ENCODE results near the gene ASPSCR1. TPM values are rescaled to one million over a fixed set of nuclear protein-coding genes. Genes with fewer than 3 reads are reported as not detected.

Gene ASPSCR1
- total RNA-seq, 1 experiment from 2014 or later: 60.4 TPM

GRCh38 chr17:82048571-82048971 lies 71.1 kb downstream of the ASPSCR1 start (continued):
- no peak for TF ChIP-seq SP1 (CRISPR knock-in tag; conservative IDR thresholded peaks at IDR 0.05)
- TF ChIP-seq NFATC4 (CRISPR knock-in tag; IDR thresholded peaks at IDR 0.05): no peak

DNA sequence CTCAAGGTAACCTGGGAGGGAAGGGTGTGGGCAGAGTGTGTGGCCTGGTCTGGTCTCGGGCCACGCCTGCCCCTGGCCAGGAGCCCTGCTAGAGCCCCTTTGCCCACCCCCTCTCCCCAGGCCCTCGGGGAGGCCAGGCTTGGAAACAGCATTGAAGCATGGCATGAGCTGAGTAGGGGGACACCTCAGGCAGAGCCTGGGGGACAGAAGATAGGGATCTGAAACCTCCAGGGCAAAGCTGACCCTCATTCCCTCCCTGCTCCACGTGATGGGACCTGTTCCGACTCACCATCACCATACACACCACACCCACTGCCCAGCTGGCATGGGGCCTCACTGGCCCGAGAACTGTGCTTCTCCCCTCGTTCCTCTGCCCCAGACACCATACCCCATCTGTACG lies 71.7 kb downstream of the ASPSCR1 start:
- ATAC-seq (no peak), DNase-seq (ENCODE audit: low spot score) (no peak)
- Mint-ChIP-seq H3K4me3 (no peak overlapping the region), H3K27ac (no peak overlapping the region), H3K27me3 (ENCODE audit: low read depth) (no peaks in the 10 kb centered on the region), H3K9me3 (no peaks in the 10 kb centered on the region), H3K4me1 (peaks cover 4% of the 10 kb centered on the region), H3K36me3 (peaks cover 10% of the 10 kb centered on the region)
- TF ChIP-seq, protein P1, sequence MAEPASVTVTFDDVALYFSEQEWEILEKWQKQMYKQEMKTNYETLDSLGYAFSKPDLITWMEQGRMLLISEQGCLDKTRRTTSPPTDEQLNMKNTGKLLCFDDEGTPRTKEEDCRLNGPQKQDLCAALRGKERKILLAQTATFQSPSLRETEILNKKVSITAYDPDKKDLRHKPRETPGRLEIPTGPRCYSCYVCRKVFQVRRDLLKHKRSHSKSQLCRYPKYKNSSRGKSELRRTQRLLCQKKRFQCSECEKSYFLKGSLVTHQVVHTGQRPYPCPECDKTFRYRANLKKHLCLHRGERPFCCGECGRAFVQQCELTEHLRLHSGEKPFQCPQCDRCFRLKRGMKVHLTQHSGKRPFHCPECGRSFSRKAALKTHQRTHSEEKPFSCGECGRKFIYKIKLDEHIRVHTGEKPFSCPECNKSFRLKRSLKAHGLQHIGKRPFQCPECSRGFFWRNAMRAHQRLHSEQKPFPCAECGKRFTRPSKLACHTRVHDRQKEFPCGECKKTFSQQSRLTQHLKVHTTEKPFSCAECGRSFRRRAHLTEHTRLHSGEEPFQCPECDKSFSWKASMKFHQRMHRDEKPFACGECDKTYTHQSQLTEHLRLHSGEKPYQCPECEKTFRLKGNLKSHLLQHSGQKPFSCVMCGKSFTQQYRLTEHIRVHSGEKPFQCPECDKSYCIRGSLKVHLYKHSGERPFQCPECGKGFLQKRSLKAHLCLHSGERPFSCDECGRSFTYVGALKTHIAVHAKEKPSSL (CRISPR knock-in tag; conservative IDR thresholded peaks at IDR 0.05): no peak
- TF ChIP-seq ZNF317 (CRISPR knock-in tag; IDR thresholded peaks at IDR 0.05; ENCODE audit: borderline replicate concordance, low read depth): no peak
- no peak for TF ChIP-seq PRRX2 (CRISPR knock-in tag; IDR thresholded peaks at IDR 0.05)
- no peak for TF ChIP-seq RORB (CRISPR knock-in tag; IDR thresholded peaks at IDR 0.05)
- TF ChIP-seq GABPB1 (CRISPR knock-in tag; IDR thresholded peaks at IDR 0.05): no peak
- TF ChIP-seq, protein P2, sequence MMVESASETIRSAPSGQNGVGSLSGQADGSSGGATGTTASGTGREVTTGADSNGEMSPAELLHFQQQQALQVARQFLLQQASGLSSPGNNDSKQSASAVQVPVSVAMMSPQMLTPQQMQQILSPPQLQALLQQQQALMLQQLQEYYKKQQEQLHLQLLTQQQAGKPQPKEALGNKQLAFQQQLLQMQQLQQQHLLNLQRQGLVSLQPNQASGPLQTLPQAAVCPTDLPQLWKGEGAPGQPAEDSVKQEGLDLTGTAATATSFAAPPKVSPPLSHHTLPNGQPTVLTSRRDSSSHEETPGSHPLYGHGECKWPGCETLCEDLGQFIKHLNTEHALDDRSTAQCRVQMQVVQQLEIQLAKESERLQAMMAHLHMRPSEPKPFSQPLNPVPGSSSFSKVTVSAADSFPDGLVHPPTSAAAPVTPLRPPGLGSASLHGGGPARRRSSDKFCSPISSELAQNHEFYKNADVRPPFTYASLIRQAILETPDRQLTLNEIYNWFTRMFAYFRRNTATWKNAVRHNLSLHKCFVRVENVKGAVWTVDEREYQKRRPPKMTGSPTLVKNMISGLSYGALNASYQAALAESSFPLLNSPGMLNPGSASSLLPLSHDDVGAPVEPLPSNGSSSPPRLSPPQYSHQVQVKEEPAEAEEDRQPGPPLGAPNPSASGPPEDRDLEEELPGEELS (CRISPR knock-in tag; IDR thresholded peaks at IDR 0.05): no peak
- no peak for TF ChIP-seq SP1 (CRISPR knock-in tag; conservative IDR thresholded peaks at IDR 0.05)
- no peak for TF ChIP-seq KAT7 (CRISPR knock-in tag; IDR thresholded peaks at IDR 0.05; ENCODE audit: borderline replicate concordance)
- no peak for TF ChIP-seq MYBL2 (CRISPR knock-in tag; IDR thresholded peaks at IDR 0.05)
- TF ChIP-seq ELF4 (CRISPR knock-in tag; IDR thresholded peaks at IDR 0.05; ENCODE audit: low read depth): no peak
- no peak for TF ChIP-seq TEAD1 (CRISPR knock-in tag; IDR thresholded peaks at IDR 0.05)
- TF ChIP-seq RELA (CRISPR knock-in tag; IDR thresholded peaks at IDR 0.05; ENCODE audit: borderline replicate concordance): no peak
- TF ChIP-seq TCF7 (CRISPR knock-in tag; IDR thresholded peaks at IDR 0.05; ENCODE audit: low read depth): no peak
- no peak for TF ChIP-seq CREM (CRISPR knock-in tag; IDR thresholded peaks at IDR 0.05)
- TF ChIP-seq TEAD4 (CRISPR knock-in tag; IDR thresholded peaks at IDR 0.05): no peak
- TF ChIP-seq NR1H2 (CRISPR knock-in tag; IDR thresholded peaks at IDR 0.05): no peak
- TF ChIP-seq FOXK1 (CRISPR knock-in tag; IDR thresholded peaks at IDR 0.05): no peak
- CTCF ChIA-PET: no interaction called here
- POLR2A ChIA-PET: no interaction called here

DNA sequence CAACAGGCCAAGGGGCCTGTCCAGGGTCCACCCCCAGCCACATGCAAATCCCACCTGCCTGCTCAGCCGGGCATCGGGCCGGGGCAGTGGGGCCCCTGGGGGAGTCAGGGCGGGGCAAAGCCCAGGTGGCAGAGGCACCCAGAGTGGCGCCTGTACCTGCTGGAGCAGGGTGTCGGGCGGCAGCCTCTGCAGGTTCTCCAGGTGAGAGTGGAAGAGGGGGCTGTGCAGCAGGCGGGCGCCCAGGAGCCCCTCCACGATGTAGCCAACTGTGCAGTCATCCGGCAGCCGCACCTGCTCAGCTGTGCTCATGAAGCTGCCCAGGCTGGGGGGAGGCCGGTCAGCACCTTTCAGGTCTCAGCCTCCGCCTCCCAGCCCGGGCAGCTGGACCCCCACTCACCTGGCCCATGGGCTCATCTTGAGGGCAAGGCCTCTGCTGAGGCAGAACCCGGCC lies 72.1 kb downstream of the ASPSCR1 start:
- no peak for DNase-seq (ENCODE audit: low spot score)
- no peak overlapping the region for H3K27ac Mint-ChIP-seq
- H3K9me3 Mint-ChIP-seq: no peaks in the 10 kb centered on the region
- no peaks in the 10 kb centered on the region for H3K27me3 Mint-ChIP-seq (ENCODE audit: low read depth)
- ChIA-PET POLR2A (no interaction called here), CTCF (interaction anchor here (3.0 to 5.8 kb wide), 2 partner anchors 12 to 19 kb away, joined by 18 to 31 read pairs; partner anchors contain the start of genes DCXR and RAC3)
- H3K4me3 Mint-ChIP-seq: no peak overlapping the region
- H3K36me3 Mint-ChIP-seq: peaks cover 10% of the 10 kb centered on the region
- no peak for ATAC-seq
- peaks cover 4% of the 10 kb centered on the region for H3K4me1 Mint-ChIP-seq
- no peak for TF ChIP-seq GTF2I (CRISPR knock-in tag; conservative IDR thresholded peaks at IDR 0.05)
- TF ChIP-seq SOX15 (CRISPR knock-in tag; IDR thresholded peaks at IDR 0.05): no peak
- TF ChIP-seq NFATC4 (CRISPR knock-in tag; IDR thresholded peaks at IDR 0.05): no peak
- no peak for TF ChIP-seq ZNF281 (CRISPR knock-in tag; IDR thresholded peaks at IDR 0.05)
- TF ChIP-seq JAZF1 (CRISPR knock-in tag; IDR thresholded peaks at IDR 0.05): no peak
- TF ChIP-seq, protein P3, sequence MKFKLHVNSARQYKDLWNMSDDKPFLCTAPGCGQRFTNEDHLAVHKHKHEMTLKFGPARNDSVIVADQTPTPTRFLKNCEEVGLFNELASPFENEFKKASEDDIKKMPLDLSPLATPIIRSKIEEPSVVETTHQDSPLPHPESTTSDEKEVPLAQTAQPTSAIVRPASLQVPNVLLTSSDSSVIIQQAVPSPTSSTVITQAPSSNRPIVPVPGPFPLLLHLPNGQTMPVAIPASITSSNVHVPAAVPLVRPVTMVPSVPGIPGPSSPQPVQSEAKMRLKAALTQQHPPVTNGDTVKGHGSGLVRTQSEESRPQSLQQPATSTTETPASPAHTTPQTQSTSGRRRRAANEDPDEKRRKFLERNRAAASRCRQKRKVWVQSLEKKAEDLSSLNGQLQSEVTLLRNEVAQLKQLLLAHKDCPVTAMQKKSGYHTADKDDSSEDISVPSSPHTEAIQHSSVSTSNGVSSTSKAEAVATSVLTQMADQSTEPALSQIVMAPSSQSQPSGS (CRISPR knock-in tag; IDR thresholded peaks at IDR 0.05; ENCODE audit: borderline replicate concordance, low read depth): no peak
- no peak for TF ChIP-seq FOXJ3 (CRISPR knock-in tag; IDR thresholded peaks at IDR 0.05; ENCODE audit: borderline replicate concordance)
- TF ChIP-seq, protein P4, sequence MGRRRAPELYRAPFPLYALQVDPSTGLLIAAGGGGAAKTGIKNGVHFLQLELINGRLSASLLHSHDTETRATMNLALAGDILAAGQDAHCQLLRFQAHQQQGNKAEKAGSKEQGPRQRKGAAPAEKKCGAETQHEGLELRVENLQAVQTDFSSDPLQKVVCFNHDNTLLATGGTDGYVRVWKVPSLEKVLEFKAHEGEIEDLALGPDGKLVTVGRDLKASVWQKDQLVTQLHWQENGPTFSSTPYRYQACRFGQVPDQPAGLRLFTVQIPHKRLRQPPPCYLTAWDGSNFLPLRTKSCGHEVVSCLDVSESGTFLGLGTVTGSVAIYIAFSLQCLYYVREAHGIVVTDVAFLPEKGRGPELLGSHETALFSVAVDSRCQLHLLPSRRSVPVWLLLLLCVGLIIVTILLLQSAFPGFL (CRISPR knock-in tag; IDR thresholded peaks at IDR 0.05; ENCODE audit: borderline replicate concordance): no peak
- TF ChIP-seq ZNF396 (CRISPR knock-in tag; IDR thresholded peaks at IDR 0.05; ENCODE audit: borderline replicate concordance): no peak
- TF ChIP-seq ZNF121 (CRISPR knock-in tag; IDR thresholded peaks at IDR 0.05): no peak
- TF ChIP-seq EMX1 (CRISPR knock-in tag; IDR thresholded peaks at IDR 0.05): no peak
